ENCODE measurements around the gene CIBAR2.
A peak's percentile ranks its signal among the peaks of the same experiment; 100 is the strongest.

Gene CIBAR2

DNA sequence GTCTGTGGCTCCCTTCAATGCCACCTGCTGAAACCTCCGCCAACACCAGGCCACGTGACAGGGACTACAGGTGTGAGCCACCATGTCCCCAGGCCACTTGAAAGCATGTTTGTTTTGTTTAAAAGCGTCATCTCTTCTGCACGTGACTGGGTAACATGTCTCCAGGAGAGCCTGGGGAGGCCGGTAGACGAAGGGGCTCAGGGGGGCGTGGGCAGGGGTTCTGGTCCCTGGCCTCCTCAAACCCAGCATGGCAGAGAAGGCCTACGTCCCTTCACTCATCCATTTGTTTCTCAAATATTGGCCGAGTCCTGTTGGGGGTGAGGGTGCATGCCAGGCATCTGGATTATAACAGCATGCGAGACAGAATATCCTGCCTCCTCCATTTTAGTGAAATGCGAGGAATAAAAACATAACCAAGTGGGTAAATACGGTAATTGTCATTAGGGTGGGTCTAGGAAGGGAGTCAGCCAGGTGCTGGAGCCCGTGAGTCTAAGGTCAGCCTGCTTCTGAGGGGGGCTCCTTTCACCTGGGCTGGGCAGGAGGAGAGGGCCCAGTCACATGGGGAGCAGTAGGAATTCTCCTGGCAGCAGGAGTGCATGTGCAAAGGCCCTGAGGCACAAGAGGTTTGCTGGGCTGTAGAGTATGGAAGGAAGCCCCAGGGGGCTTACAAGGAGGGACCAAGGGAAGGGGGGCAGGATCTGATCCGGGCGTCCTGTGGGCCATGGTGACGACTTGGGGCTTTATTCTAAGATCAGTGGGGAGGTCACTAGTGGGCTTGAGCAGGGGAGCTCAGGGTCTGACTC lies 26.8 kb upstream of the CIBAR2 start:
- no CpG with 5 or more reads among the region's 16 CpGs for WGBS (ENCODE audit: extremely low coverage, insufficient coverage, low lambda C conversion rate)
- Histone ChIP-seq H3K9ac (ENCODE audit: low read length) (no peak overlapping the region), H3K4me1 (ENCODE audit: control insufficient read depth, low read depth, low read length) (peaks cover 2% of the 10 kb centered on the region), H2BK15ac (replicated peaks; ENCODE audit: low read depth) (no peak overlapping the region), H3K79me1 (ENCODE audit: low read length) (no peaks in the 10 kb centered on the region), H3K4ac (ENCODE audit: low read depth, low read length) (no peak overlapping the region), H2BK120ac (ENCODE audit: low read depth, low read length) (no peak overlapping the region), H4K8ac (ENCODE audit: low read depth, low read length) (no peak overlapping the region), H3K23ac (ENCODE audit: low read length) (no peak overlapping the region), H3K27me3 (ENCODE audit: insufficient read depth, low read length, poor library complexity) (no peaks in the 10 kb centered on the region), H3K36me3 (ENCODE audit: control insufficient read depth, insufficient read depth, low read length) (no peaks in the 10 kb centered on the region), H3K4me3 (ENCODE audit: low read length) (no peak overlapping the region), H2BK5ac (ENCODE audit: low read length) (no peak overlapping the region), H3K56ac (ENCODE audit: low read length) (no peak overlapping the region), H3K27ac (ENCODE audit: low read depth, low read length) (no peak overlapping the region), H3K4me2 (ENCODE audit: low read length) (no peak overlapping the region), H2AK5ac (ENCODE audit: low read length) (no peak overlapping the region), H3K79me2 (ENCODE audit: control insufficient read depth, insufficient read depth, low read length) (no peaks in the 10 kb centered on the region), H4K5ac (ENCODE audit: low read length) (no peak overlapping the region), H3K18ac (ENCODE audit: low read length) (no peak overlapping the region)
- DNase-seq = no peak

GRCh38 chr16:85138073-85138824 lies 26.0 kb upstream of the CIBAR2 start:
- no peak overlapping the region for H3K4me3 ChIP-seq (ENCODE audit: low read length)
- no peaks in the 10 kb centered on the region for H3K36me3 ChIP-seq (ENCODE audit: control insufficient read depth, insufficient read depth, low read length)

DNA sequence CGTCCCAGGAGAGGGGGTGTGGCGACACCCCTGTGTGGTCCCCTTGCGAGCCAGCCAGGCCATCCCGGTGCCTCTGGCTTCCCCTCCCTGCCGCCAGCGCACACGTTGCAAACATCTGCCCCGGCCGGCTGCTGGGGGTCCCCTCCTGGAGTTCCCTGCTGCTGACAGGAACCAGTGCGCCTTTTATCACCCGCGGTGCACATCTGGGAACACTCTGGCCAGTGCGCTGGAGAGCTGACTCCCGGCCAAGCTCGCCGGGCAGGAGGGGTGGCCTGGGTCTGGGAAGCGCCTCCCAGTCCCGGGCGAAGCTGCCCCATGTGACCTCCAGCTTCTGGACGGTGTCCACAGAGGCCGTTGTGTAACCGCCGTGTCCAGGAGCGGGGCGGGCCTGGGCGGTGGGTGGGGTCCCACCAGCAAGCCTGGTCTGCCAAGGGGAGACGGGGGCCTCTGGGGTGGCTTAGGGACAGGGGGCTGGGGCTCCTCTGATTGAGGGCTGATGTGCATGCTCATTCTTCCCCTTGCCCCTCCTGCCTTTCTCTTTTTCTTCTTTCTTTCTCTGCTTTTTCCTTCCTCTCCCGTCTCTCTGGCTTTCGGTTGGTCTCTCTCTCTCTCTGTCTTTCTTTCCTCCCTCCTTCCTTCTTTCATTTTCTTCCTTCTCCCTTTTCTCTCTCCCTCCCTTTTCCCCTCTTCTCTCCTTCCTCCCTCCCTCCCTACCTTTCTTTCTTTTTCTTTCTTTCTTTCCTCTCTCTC lies 25.2 kb upstream of the CIBAR2 start:
- Histone ChIP-seq H2BK120ac (ENCODE audit: low read depth, low read length) (no peak overlapping the region), H3K9ac (ENCODE audit: low read length) (no peak overlapping the region), H3K79me2 (ENCODE audit: control insufficient read depth, insufficient read depth, low read length) (no peaks in the 10 kb centered on the region), H2BK15ac (replicated peaks; ENCODE audit: low read depth) (no peak overlapping the region), H3K79me1 (ENCODE audit: low read length) (no peaks in the 10 kb centered on the region), H4K5ac (ENCODE audit: low read length) (no peak overlapping the region), H3K4me2 (ENCODE audit: low read length) (no peak overlapping the region), H3K27ac (ENCODE audit: low read depth, low read length) (no peak overlapping the region), H3K56ac (ENCODE audit: low read length) (no peak overlapping the region), H3K4ac (ENCODE audit: low read depth, low read length) (no peak overlapping the region), H3K18ac (ENCODE audit: low read length) (no peak overlapping the region), H2AK5ac (ENCODE audit: low read length) (no peak overlapping the region), H4K8ac (ENCODE audit: low read depth, low read length) (no peak overlapping the region), H2BK5ac (ENCODE audit: low read length) (no peak overlapping the region), H3K23ac (ENCODE audit: low read length) (no peak overlapping the region), H3K4me1 (ENCODE audit: control insufficient read depth, low read depth, low read length) (no peaks in the 10 kb centered on the region), H3K36me3 (ENCODE audit: control insufficient read depth, insufficient read depth, low read length) (no peaks in the 10 kb centered on the region), H3K4me3 (ENCODE audit: low read length) (no peak overlapping the region), H3K27me3 (ENCODE audit: insufficient read depth, low read length, poor library complexity) (no peaks in the 10 kb centered on the region)
- DNase-seq = no peak
- WGBS (ENCODE audit: extremely low coverage, insufficient coverage, low lambda C conversion rate) = no CpG with 5 or more reads among the region's 29 CpGs

More at GRCh38 chr16:85138073-85138824, 26.0 kb upstream of the CIBAR2 start:
- no peak overlapping the region for H3K4ac ChIP-seq (ENCODE audit: low read depth, low read length)
- no peak overlapping the region for H2BK5ac ChIP-seq (ENCODE audit: low read length)
- WGBS (ENCODE audit: extremely low coverage, insufficient coverage, low lambda C conversion rate) = no CpG with 5 or more reads among the region's 12 CpGs
- H3K4me2 ChIP-seq (ENCODE audit: low read length) = no peak overlapping the region
- no peaks in the 10 kb centered on the region for H3K79me2 ChIP-seq (ENCODE audit: control insufficient read depth, insufficient read depth, low read length)
- H3K79me1 ChIP-seq (ENCODE audit: low read length) = no peaks in the 10 kb centered on the region
- no peak overlapping the region for H3K56ac ChIP-seq (ENCODE audit: low read length)
- no peak overlapping the region for H3K23ac ChIP-seq (ENCODE audit: low read length)
- DNase-seq = no peak
- H4K5ac ChIP-seq (ENCODE audit: low read length) = no peak overlapping the region
- no peak overlapping the region for H3K18ac ChIP-seq (ENCODE audit: low read length)
- H4K8ac ChIP-seq (ENCODE audit: low read depth, low read length) = no peak overlapping the region
- no peak overlapping the region for H3K9ac ChIP-seq (ENCODE audit: low read length)
- no peaks in the 10 kb centered on the region for H3K27me3 ChIP-seq (ENCODE audit: insufficient read depth, low read length, poor library complexity)
- H2BK15ac ChIP-seq (replicated peaks; ENCODE audit: low read depth) = no peak overlapping the region
- H2BK120ac ChIP-seq (ENCODE audit: low read depth, low read length) = no peak overlapping the region
- H3K27ac ChIP-seq (ENCODE audit: low read depth, low read length) = no peak overlapping the region
- H2AK5ac ChIP-seq (ENCODE audit: low read length) = no peak overlapping the region
- H3K4me1 ChIP-seq (ENCODE audit: control insufficient read depth, low read depth, low read length) = no peaks in the 10 kb centered on the region

DNA sequence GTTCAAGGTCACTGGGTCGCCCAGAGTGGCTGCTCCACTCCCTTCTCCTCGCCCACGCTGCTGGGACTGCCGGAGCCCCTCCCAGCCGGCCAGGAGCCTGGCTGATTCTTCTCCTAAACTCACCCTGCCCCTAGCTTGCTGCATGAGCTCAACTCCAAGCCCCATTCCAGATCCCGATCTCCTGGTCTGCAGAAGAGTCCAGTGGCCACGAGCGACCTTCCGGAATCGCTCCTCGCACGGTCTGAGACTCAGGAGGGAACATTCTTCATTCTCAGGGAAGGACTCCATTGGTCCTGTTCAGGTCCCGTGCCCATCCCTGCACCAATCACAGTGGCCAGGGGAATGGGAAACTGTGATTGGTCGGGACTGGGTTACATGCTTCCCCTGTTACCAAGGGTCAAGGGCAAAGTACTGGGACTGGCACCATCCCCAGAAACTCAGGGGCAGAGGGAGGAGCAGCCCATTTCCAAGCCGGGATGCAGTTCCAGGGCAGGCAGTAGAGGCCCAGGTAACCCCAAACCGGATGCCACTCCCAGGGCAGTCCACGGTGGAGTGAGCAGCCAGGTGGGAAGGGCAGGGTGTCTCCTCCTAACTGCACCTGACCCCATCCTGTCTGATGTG lies 24.5 kb upstream of the CIBAR2 start:
- H3K4me2 ChIP-seq (ENCODE audit: low read length) = no peak overlapping the region
- H3K27me3 ChIP-seq (ENCODE audit: insufficient read depth, low read length, poor library complexity) = no peaks in the 10 kb centered on the region
- no peaks in the 10 kb centered on the region for H3K4me1 ChIP-seq (ENCODE audit: control insufficient read depth, low read depth, low read length)
- H3K36me3 ChIP-seq (ENCODE audit: control insufficient read depth, insufficient read depth, low read length) = no peaks in the 10 kb centered on the region
- no peak overlapping the region for H4K5ac ChIP-seq (ENCODE audit: low read length)
- no peaks in the 10 kb centered on the region for H3K79me1 ChIP-seq (ENCODE audit: low read length)
- no peak overlapping the region for H3K4me3 ChIP-seq (ENCODE audit: low read length)
- peak overlapping the region; percentile 17 for H3K56ac ChIP-seq (ENCODE audit: low read length)
- H4K8ac ChIP-seq (ENCODE audit: low read depth, low read length) = no peak overlapping the region
- no peak overlapping the region for H2BK5ac ChIP-seq (ENCODE audit: low read length)
- H2BK15ac ChIP-seq (replicated peaks; ENCODE audit: low read depth) = no peak overlapping the region
- H3K23ac ChIP-seq (ENCODE audit: low read length) = no peak overlapping the region
- H2AK5ac ChIP-seq (ENCODE audit: low read length) = no peak overlapping the region
- H3K9ac ChIP-seq (ENCODE audit: low read length) = no peak overlapping the region
- no peaks in the 10 kb centered on the region for H3K79me2 ChIP-seq (ENCODE audit: control insufficient read depth, insufficient read depth, low read length)
- H3K18ac ChIP-seq (ENCODE audit: low read length) = no peak overlapping the region
- H3K4ac ChIP-seq (ENCODE audit: low read depth, low read length) = no peak overlapping the region
- DNase-seq = peak; percentile 56
- H2BK120ac ChIP-seq (ENCODE audit: low read depth, low read length) = no peak overlapping the region
- no peak overlapping the region for H3K27ac ChIP-seq (ENCODE audit: low read depth, low read length)
- WGBS (ENCODE audit: extremely low coverage, insufficient coverage, low lambda C conversion rate) = no CpG with 5 or more reads among the region's 17 CpGs

GRCh38 chr16:85136213-85136701 lies 24.0 kb upstream of the CIBAR2 start:
- H3K9ac ChIP-seq (ENCODE audit: low read length) = no peak overlapping the region
- no peak overlapping the region for H2BK120ac ChIP-seq (ENCODE audit: low read depth, low read length)
- H3K4me3 ChIP-seq (ENCODE audit: low read length) = no peak overlapping the region
- no peak overlapping the region for H2BK15ac ChIP-seq (replicated peaks; ENCODE audit: low read depth)
- whole genome bisulfite sequencing (ENCODE audit: extremely low coverage, insufficient coverage, low lambda C conversion rate) = no CpG with 5 or more reads among the region's 12 CpGs
- H3K18ac ChIP-seq (ENCODE audit: low read length) = no peak overlapping the region
- no peak overlapping the region for H2AK5ac ChIP-seq (ENCODE audit: low read length)
- no peak overlapping the region for H3K23ac ChIP-seq (ENCODE audit: low read length)
- no peak for DNase-seq
- no peaks in the 10 kb centered on the region for H3K79me1 ChIP-seq (ENCODE audit: low read length)
- no peak overlapping the region for H4K5ac ChIP-seq (ENCODE audit: low read length)
- H3K27me3 ChIP-seq (ENCODE audit: insufficient read depth, low read length, poor library complexity) = no peaks in the 10 kb centered on the region
- no peak overlapping the region for H2BK5ac ChIP-seq (ENCODE audit: low read length)
- H4K8ac ChIP-seq (ENCODE audit: low read depth, low read length) = no peak overlapping the region
- no peaks in the 10 kb centered on the region for H3K36me3 ChIP-seq (ENCODE audit: control insufficient read depth, insufficient read depth, low read length)
- H3K4me2 ChIP-seq (ENCODE audit: low read length) = no peak overlapping the region
- H3K27ac ChIP-seq (ENCODE audit: low read depth, low read length) = no peak overlapping the region
- no peak overlapping the region for H3K4ac ChIP-seq (ENCODE audit: low read depth, low read length)
- H3K56ac ChIP-seq (ENCODE audit: low read length) = peak overlapping the region; percentile 17
- H3K79me2 ChIP-seq (ENCODE audit: control insufficient read depth, insufficient read depth, low read length) = no peaks in the 10 kb centered on the region
- H3K4me1 ChIP-seq (ENCODE audit: control insufficient read depth, low read depth, low read length) = no peaks in the 10 kb centered on the region
